Caco-2 (cell line): ENCODE results near the gene KNSTRN. TPM values are rescaled to one million over a fixed set of nuclear protein-coding genes. Genes with fewer than 3 reads are reported as not detected.
A peak's percentile ranks its signal among the peaks of the same experiment; 100 is the strongest.

ENCODE experiments used
- BruUV-seq: library from RNA; stranded (reverse); fragments of 400-500 nt; replicated peaks from 2 replicates; lab custom pipeline; 2021; lab: Mats Ljungman, UMichigan
- CTCF ChIA-PET: fragments of 300-600 bp; sonication (Branson Sonifier 250); formaldehyde crosslinking; loops from one replicate; lab custom pipeline; 2022; ENCODE audit warnings: antibody characterized with exemption; lab: Charles Lee
- POLR2A ChIA-PET: fragments of 300-600 bp; sonication (Branson Sonifier 250); formaldehyde crosslinking; loops from one replicate; lab custom pipeline; 2022; ENCODE audit warnings: antibody characterized with exemption; lab: Charles Lee
- DNase-seq, 2 experiments: peaks; one replicate each; pipeline versions ENCODE4 v3.0.0 to v3.0.0-alpha.2; 2020 to 2022
- H3K27me3 ChIP-seq: replicated peaks from 2 replicates; pipeline ENCODE4 v1.6.0; 2011; ENCODE audit warnings: low read length; ENCODE audit not compliant: control insufficient read depth, insufficient read depth
- H3K36me3 ChIP-seq: 2 replicates; pipeline ENCODE4 v1.5.1; 2011; ENCODE audit warnings: low read length; ENCODE audit not compliant: control insufficient read depth, insufficient read depth
- H3K4me1 ChIP-seq: fragments of 250-450 bp; sonication (Bioruptor Pico); 2 replicates; pipeline ENCODE4 v1.5.1; 2020; ENCODE audit warnings: mild to moderate bottlenecking
- H3K4me3 ChIP-seq: 2 replicates; pipeline ENCODE4 v1.5.1; 2011; ENCODE audit warnings: low read depth, mild to moderate bottlenecking, control low read depth, low read length
- H3K9me3 ChIP-seq: fragments of 250-450 bp; sonication (Bioruptor Pico); 2 replicates; pipeline ENCODE4 v1.5.1; 2020; ENCODE audit warnings: mild to moderate bottlenecking, moderate library complexity
- H3K27ac Mint-ChIP-seq: one replicate; pipeline ENCODE4 v1.8.0; 2022; ENCODE audit warnings: mixed read lengths; ENCODE audit not compliant: unreplicated experiment
- H3K27me3 Mint-ChIP-seq: one replicate; pipeline ENCODE4 v1.8.0; 2022; ENCODE audit warnings: mixed read lengths; ENCODE audit not compliant: insufficient read depth, unreplicated experiment
- H3K36me3 Mint-ChIP-seq: one replicate; pipeline ENCODE4 v1.8.0; 2022; ENCODE audit warnings: mild to moderate bottlenecking, mixed read lengths; ENCODE audit not compliant: insufficient read depth, unreplicated experiment
- H3K4me1 Mint-ChIP-seq: one replicate; pipeline ENCODE4 v1.8.0; 2022; ENCODE audit warnings: low read depth, mixed read lengths; ENCODE audit not compliant: unreplicated experiment
- H3K4me3 Mint-ChIP-seq: one replicate; pipeline ENCODE4 v1.8.0; 2022; ENCODE audit warnings: mild to moderate bottlenecking, moderate library complexity, mixed read lengths; ENCODE audit not compliant: unreplicated experiment
- H3K9me3 Mint-ChIP-seq: one replicate; pipeline ENCODE4 v1.8.0; 2022; ENCODE audit warnings: mixed read lengths; ENCODE audit not compliant: unreplicated experiment
- CTCF ChIP-seq, 2 experiments: fragments of 200-600 bp in 1 of 2; IDR thresholded peaks; 1 replicate in 1 of 2; 2 replicates in 1 of 2; pipeline versions ENCODE4 v1.5.1 to v1.8.0; 2011 to 2022; ENCODE audit warnings: antibody characterized with exemption in 1 of 2, control low read depth in 1 of 2, inconsistent platforms in 1 of 2, low read depth in 1 of 2, low read length in 1 of 2, mild to moderate bottlenecking in 1 of 2, moderate library complexity in 1 of 2; ENCODE audit not compliant: insufficient read depth in 1 of 2, severe bottlenecking in 1 of 2, unreplicated experiment in 1 of 2
- intact Hi-C: fragments of 100-400 bp; cut with micrococcal nuclease; formaldehyde crosslinking; loops from one replicate; pipeline ENCODE4 v1.10.0; 2022; ENCODE audit not compliant: unreplicated experiment
- total RNA-seq: library from RNA; stranded (reverse); gene quantifications from 2 replicates; pipeline ENCODE4 v1.2.3, GENCODE V29; 2022

Gene KNSTRN
- total RNA-seq, 1 experiment from 2014 or later: 74.7 TPM

- peaks cover 19% of the 10 kb centered on the region for H3K4me1 Mint-ChIP-seq
- H3K27me3 Mint-ChIP-seq: no peaks in the 10 kb centered on the region
- ChIA-PET POLR2A (interaction anchor here (0.6 kb wide), 1 partner anchor 1144 kb away, joined by 5 read pairs; no protein-coding TSS in a partner anchor), CTCF (interaction anchor here (0.6 to 2.6 kb wide), 4 partner anchors 9 to 50 kb away, joined by 3 to 8 read pairs (median 5); partner anchors contain the start of gene CHST14)
- no peaks in the 10 kb centered on the region for H3K9me3 Mint-ChIP-seq
- no peak overlapping the region for H3K27ac Mint-ChIP-seq
- H3K4me1 ChIP-seq: peaks cover 15% of the 10 kb centered on the region
- no peaks in the 10 kb centered on the region for H3K27me3 ChIP-seq
- DNase-seq: peak in 1 of 2 experiments; percentile 67
- no peaks in the 10 kb centered on the region for H3K9me3 ChIP-seq
- H3K4me3 Mint-ChIP-seq: peak overlapping the region; percentile 79
- H3K36me3 ChIP-seq: no peaks in the 10 kb centered on the region
- H3K36me3 Mint-ChIP-seq: peaks cover 16% of the 10 kb centered on the region
- intact Hi-C loops: loop anchor here (1.0 kb wide), 1 partner anchor 65 kb away; no protein-coding TSS in a partner anchor
- no peak for TF ChIP-seq CTCF (IDR thresholded peaks at IDR 0.05; ENCODE audit: insufficient read depth in 1 of 2, low read depth in 1 of 2, low read length in 1 of 2, severe bottlenecking in 1 of 2, unreplicated experiment in 1 of 2)
- BruUV-seq: no TSS peak
- peak overlapping the region; percentile 67 for H3K4me3 ChIP-seq
Observed at GRCh38 chr15:40441565-40442531, 59.3 kb downstream of the KNSTRN start.

GRCh38 chr15:40443255-40443654 is 60.7 kb downstream of the KNSTRN start:
- Histone ChIP-seq H3K36me3 (no peaks in the 10 kb centered on the region), H3K9me3 (no peaks in the 10 kb centered on the region), H3K4me3 (no peak overlapping the region), H3K27me3 (no peaks in the 10 kb centered on the region), H3K4me1 (peaks cover 11% of the 10 kb centered on the region)
- Mint-ChIP-seq H3K36me3 (peaks cover 16% of the 10 kb centered on the region), H3K9me3 (no peaks in the 10 kb centered on the region), H3K4me1 (peaks cover 19% of the 10 kb centered on the region), H3K27me3 (no peaks in the 10 kb centered on the region), H3K4me3 (peak overlapping the region; percentile 79), H3K27ac (no peak overlapping the region)
- no peak for DNase-seq
- ChIA-PET POLR2A (no interaction called here), CTCF (no interaction called here)
- no peak for TF ChIP-seq CTCF (IDR thresholded peaks at IDR 0.05; ENCODE audit: insufficient read depth in 1 of 2, low read depth in 1 of 2, low read length in 1 of 2, severe bottlenecking in 1 of 2, unreplicated experiment in 1 of 2)
- intact Hi-C loops: no loop called here
- BruUV-seq: no TSS peak

GRCh38 chr15:40443846-40444245 is 61.3 kb downstream of the KNSTRN start:
- H3K27me3 ChIP-seq: no peaks in the 10 kb centered on the region
- no peaks in the 10 kb centered on the region for H3K9me3 ChIP-seq
- POLR2A ChIA-PET: no interaction called here
- no peak overlapping the region for H3K4me3 ChIP-seq
- Mint-ChIP-seq H3K27ac (peak overlapping the region; percentile 11), H3K36me3 (peaks cover 16% of the 10 kb centered on the region), H3K9me3 (no peaks in the 10 kb centered on the region), H3K4me1 (peaks cover 19% of the 10 kb centered on the region), H3K4me3 (peak overlapping the region; percentile 79), H3K27me3 (no peaks in the 10 kb centered on the region)
- intact Hi-C loops: no loop called here
- DNase-seq: no peak
- CTCF ChIA-PET: no interaction called here
- no peak for TF ChIP-seq CTCF (IDR thresholded peaks at IDR 0.05; ENCODE audit: insufficient read depth in 1 of 2, low read depth in 1 of 2, low read length in 1 of 2, severe bottlenecking in 1 of 2, unreplicated experiment in 1 of 2)
- no TSS peak for BruUV-seq
- peaks cover 11% of the 10 kb centered on the region for H3K4me1 ChIP-seq
- H3K36me3 ChIP-seq: no peaks in the 10 kb centered on the region

Other genes with a start within 250 kb of the KNSTRN start
- 62.7 and 73.5 TPM in 2 replicates for gene BUB1B, start 221.7 kb upstream of the KNSTRN start, total RNA-seq
- gene PAK6, start 143.7 kb upstream of the KNSTRN start, total RNA-seq: 19.9 and 20.7 TPM in 2 replicates
- 0.28 and 0.79 TPM in 2 replicates for gene ANKRD63, start 99.7 kb upstream of the KNSTRN start, total RNA-seq
- gene PLCB2, start 74.8 kb upstream of the KNSTRN start, total RNA-seq: 4.0 and 4.7 TPM in 2 replicates
- 13.4 and 15.4 TPM in 2 replicates for gene INAFM2, start 59.0 kb upstream of the KNSTRN start, total RNA-seq
- 0.86 and 0.95 TPM in 2 replicates for gene CCDC9B, start 41.8 kb upstream of the KNSTRN start, total RNA-seq
- 67.9 and 103 TPM in 2 replicates for gene PHGR1, start 31.7 kb upstream of the KNSTRN start, total RNA-seq
- 4.6 and 6.3 TPM in 2 replicates for gene DISP2, start 24.5 kb upstream of the KNSTRN start, total RNA-seq
- gene IVD, start 23.1 kb downstream of the KNSTRN start, total RNA-seq: 74.5 and 76.6 TPM in 2 replicates
- gene BAHD1, start 58.2 kb downstream of the KNSTRN start, total RNA-seq: 25.9 and 28.1 TPM in 2 replicates
- gene CHST14, start 88.3 kb downstream of the KNSTRN start, total RNA-seq: 17.0 and 19.6 TPM in 2 replicates
- 11.7 and 17.0 TPM in 2 replicates for gene CCDC32, start 182.3 kb downstream of the KNSTRN start, total RNA-seq
- 12.9 and 14.6 TPM in 2 replicates for gene RPUSD2, start 186.6 kb downstream of the KNSTRN start, total RNA-seq
- gene KNL1, start 211.5 kb downstream of the KNSTRN start, total RNA-seq: 24.8 and 29.5 TPM in 2 replicates